Thyroid gland (tissue), 4 donors: ENCODE results near the gene TSHZ2. TPM values are rescaled to one million over a fixed set of nuclear protein-coding genes. Genes with fewer than 3 reads are reported as not detected.

Experiments used
- DNase-seq, 2 donors: peaks; one replicate each; pipeline ENCODE4 v3.0.0-alpha.2; 2019
- H3K27ac ChIP-seq, 3 donors: fragments of 200-600 bp; sonication (generic); 1 replicate in 2 of 3; 2 replicates in 1 of 3; pipeline ENCODE4 v1.5.1; 2016 to 2019; ENCODE audit warnings: mild to moderate bottlenecking in 1 of 3, moderate library complexity in 1 of 3
- H3K27me3 ChIP-seq: fragments of 200-600 bp; sonication (generic); one replicate; pipeline ENCODE4 v1.5.1; 2019
- H3K36me3 ChIP-seq, 2 donors: fragments of 200-600 bp; sonication (generic); one replicate each; pipeline ENCODE4 v1.5.1; 2016 to 2019
- H3K4me1 ChIP-seq, 2 donors: fragments of 200-600 bp; sonication (generic); one replicate each; pipeline ENCODE4 v1.5.1; 2017 to 2019
- H3K4me3 ChIP-seq, 3 donors: fragments of 200-600 bp; sonication (generic); replicated peaks in 1 of 3; 1 replicate in 2 of 3; 2 replicates in 1 of 3; pipeline ENCODE4 v1.5.1; 2016; ENCODE audit warnings: mild to moderate bottlenecking in 1 of 3
- H3K9me3 ChIP-seq: fragments of 200-600 bp; sonication (generic); one replicate; pipeline ENCODE4 v1.5.1; 2017
- CTCF ChIP-seq, 6 experiments: fragments of 200-600 bp in 3 of 6; fragments of 450-650 bp in 3 of 6; sonication (generic) in 3 of 6; IDR thresholded peaks; one replicate each; pipeline ENCODE4 v1.5.1; 2016 to 2019; ENCODE audit warnings: antibody characterized with exemption in 6 of 6, mild to moderate bottlenecking in 2 of 6, inconsistent platforms in 1 of 6, moderate library complexity in 1 of 6
- POLR2A ChIP-seq, 2 donors: fragments of 450-650 bp; IDR thresholded peaks; one replicate each; pipeline ENCODE4 v1.6.1; 2017; ENCODE audit warnings: antibody characterized with exemption in 2 of 2, mild to moderate bottlenecking in 2 of 2, moderate library complexity in 1 of 2
- WGBS, 2 donors: methylation state at CpG; one replicate each; pipeline ENCODE4 v1.1.5; 2017; 5-methylcytosine and 5-hydroxymethylcytosine counted together
- intact Hi-C: fragments of 100-400 bp; cut with DNase I; formaldehyde crosslinking; loops from one replicate; pipeline ENCODE4 v1.15.1; 2023
- total RNA-seq, 4 donors: library from RNA; depleted of rRNA; stranded (reverse); fragments of >200 nt; gene quantifications; one replicate each; pipeline ENCODE4 v1.2.3, GENCODE V29; 2016

TSHZ2 gene
- total RNA-seq, 4 donors from 2014 or later = 11.0 to 27.9 (median 14.0) TPM

DNA sequence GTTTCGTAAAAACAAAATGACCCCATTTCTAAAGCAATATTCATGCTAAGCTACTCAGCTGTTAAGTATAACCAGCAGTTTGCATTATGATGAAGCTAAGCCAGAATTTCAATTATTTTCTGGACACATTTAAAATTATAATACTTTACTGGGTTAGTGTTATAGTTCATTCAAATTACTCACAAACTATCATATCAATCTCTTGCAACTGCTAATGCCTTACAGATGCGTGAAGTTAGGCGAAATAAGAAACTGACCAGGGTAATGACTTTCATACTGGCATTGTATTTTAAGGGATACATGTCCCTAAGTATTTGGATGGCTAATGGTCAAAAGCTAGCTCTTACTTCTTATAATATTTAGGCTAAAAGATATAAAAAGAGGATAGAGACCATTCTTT lies 249.6 kb downstream of the TSHZ2 start:
- Histone ChIP-seq H3K4me1 (peaks cover 0 to 1% of the 10 kb centered on the region in 2 donors), H3K36me3 (no peaks in the 10 kb centered on the region), H3K4me3 (no peak overlapping the region), H3K27me3 (no peaks in the 10 kb centered on the region), H3K27ac (no peak overlapping the region), H3K9me3 (no peaks in the 10 kb centered on the region)
- intact Hi-C loops = no loop called here
- WGBS, 2 donors = 89 to 90% methylated on average over 3 of the region's 3 CpGs
- DNase-seq = no peak
- TF ChIP-seq POLR2A (IDR thresholded peaks at IDR 0.05) (no peak), CTCF (IDR thresholded peaks at IDR 0.05) (no peak)

- no peak for DNase-seq
- no peaks in the 10 kb centered on the region for H3K4me1 ChIP-seq
- no peaks in the 10 kb centered on the region for H3K36me3 ChIP-seq
- intact Hi-C loops = no loop called here
- H3K27ac ChIP-seq = no peak overlapping the region
- 79 to 80% methylated on average over 4 of the region's 4 CpGs for WGBS, 2 donors
- no peaks in the 10 kb centered on the region for H3K9me3 ChIP-seq
- no peak overlapping the region for H3K4me3 ChIP-seq
- no peak for TF ChIP-seq POLR2A (IDR thresholded peaks at IDR 0.05)
- no peak for TF ChIP-seq CTCF (IDR thresholded peaks at IDR 0.05)
- H3K27me3 ChIP-seq = no peaks in the 10 kb centered on the region
These were observed 250.3 kb downstream of the TSHZ2 start for GRCh38 chr20:53222416-53222815.

DNA sequence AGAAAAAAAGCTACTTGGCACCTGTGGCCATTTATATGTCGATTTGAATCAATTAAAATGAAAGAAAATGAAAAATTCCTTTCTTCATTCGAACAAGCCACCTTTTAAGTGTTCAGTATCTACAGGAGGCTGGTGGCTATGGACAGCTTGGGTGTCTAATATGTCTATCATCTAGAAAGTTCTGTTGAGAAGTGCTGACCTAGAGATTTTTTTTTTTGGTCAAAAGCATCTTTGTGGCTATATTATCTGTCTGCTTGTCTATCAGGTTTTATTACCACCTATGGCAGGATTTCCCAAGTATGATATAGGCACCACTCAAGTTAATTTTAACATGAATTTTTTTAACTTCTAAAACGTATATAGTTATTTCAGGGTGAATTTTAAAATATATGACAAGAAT lies 250.8 kb downstream of the TSHZ2 start:
- no peaks in the 10 kb centered on the region for H3K4me1 ChIP-seq
- intact Hi-C loops = no loop called here
- TF ChIP-seq CTCF (IDR thresholded peaks at IDR 0.05) = no peak
- TF ChIP-seq POLR2A (IDR thresholded peaks at IDR 0.05) = no peak

GRCh38 chr20:53223626-53224172 lies 251.5 kb downstream of the TSHZ2 start:
- Histone ChIP-seq H3K36me3 (no peaks in the 10 kb centered on the region), H3K4me3 (no peak overlapping the region), H3K27ac (no peak overlapping the region), H3K27me3 (no peaks in the 10 kb centered on the region), H3K4me1 (no peaks in the 10 kb centered on the region), H3K9me3 (no peaks in the 10 kb centered on the region)
- no peak for DNase-seq
- TF ChIP-seq POLR2A (IDR thresholded peaks at IDR 0.05) (no peak), CTCF (IDR thresholded peaks at IDR 0.05) (no peak)
- intact Hi-C loops = no loop called here
- WGBS, 2 donors = 95 to 98% methylated on average over 5 of the region's 5 CpGs

More for the DNA sequence above, 250.8 kb downstream of the TSHZ2 start:
- Histone ChIP-seq H3K4me3 (no peak overlapping the region), H3K27ac (no peak overlapping the region), H3K27me3 (no peaks in the 10 kb centered on the region), H3K36me3 (no peaks in the 10 kb centered on the region), H3K9me3 (no peaks in the 10 kb centered on the region)
- 84 to 91% methylated on average over 3 of the region's 3 CpGs for WGBS, 2 donors
- DNase-seq = no peak

DNA sequence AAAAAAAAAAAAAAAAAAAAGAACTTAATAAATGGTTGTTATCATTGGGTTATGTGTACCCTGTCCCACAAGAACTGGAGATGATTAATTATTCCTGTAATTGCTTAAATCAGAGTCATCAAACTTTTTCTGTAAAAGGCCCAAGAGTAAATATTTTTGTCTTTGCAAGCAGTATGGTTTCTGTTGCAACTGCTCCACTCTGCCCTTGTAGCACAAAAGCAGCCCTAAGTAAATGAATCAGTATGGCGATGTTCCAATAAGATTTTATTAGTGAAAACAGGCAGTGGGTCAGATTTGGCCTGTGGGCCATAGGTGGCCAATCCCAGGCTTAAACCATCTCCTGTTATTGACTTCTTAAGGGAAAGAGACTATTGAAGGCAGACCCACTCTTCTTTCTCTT lies 252.7 kb downstream of the TSHZ2 start:
- Histone ChIP-seq H3K27me3 (no peaks in the 10 kb centered on the region), H3K4me1 (no peaks in the 10 kb centered on the region), H3K36me3 (no peaks in the 10 kb centered on the region), H3K4me3 (no peak overlapping the region), H3K9me3 (no peaks in the 10 kb centered on the region), H3K27ac (no peak overlapping the region)
- 92 to 93% methylated on average over 1 of the region's 1 CpG for WGBS, 2 donors
- TF ChIP-seq POLR2A (IDR thresholded peaks at IDR 0.05) = no peak
- no peak for TF ChIP-seq CTCF (IDR thresholded peaks at IDR 0.05)
- DNase-seq = no peak
- intact Hi-C loops = no loop called here
